SK-N-SH treated with all-trans-retinoic acid at 6 μM for 48 hours (cell line): ENCODE data around the gene CACHD1.

Experiments used
- ATAC-seq: fragments of 200-7000 bp; cut with Tn5 transposase; 3 replicates; pipeline ENCODE4 v1.9.1; 2020; ENCODE audit warnings: mild to moderate bottlenecking, moderate library complexity
- ARNTL ChIP-seq: fragments of 450-650 bp; formaldehyde crosslinking; IDR thresholded peaks from 2 replicates; pipeline ENCODE4 v1.5.0; 2020; ENCODE audit warnings: low read depth, mild to moderate bottlenecking, moderate library complexity, borderline replicate concordance
- BACH2 ChIP-seq: fragments of 250-450 bp; sonication (Bioruptor Pico); IDR thresholded peaks from 2 replicates; pipeline ENCODE4 v1.9.0; 2021; ENCODE audit warnings: mild to moderate bottlenecking, borderline replicate concordance
- CSDC2 ChIP-seq: fragments of 250-450 bp; sonication (Bioruptor Pico); IDR thresholded peaks from 2 replicates; pipeline ENCODE4 v1.5.0; 2020; ENCODE audit warnings: mild to moderate bottlenecking, moderate library complexity
- ESRRG ChIP-seq: fragments of 250-450 bp; sonication (Bioruptor Pico); IDR thresholded peaks from 2 replicates; pipeline ENCODE4 v1.6.1; 2021; ENCODE audit warnings: mild to moderate bottlenecking
- OSR1 ChIP-seq: fragments of 250-450 bp; sonication (Bioruptor Pico); IDR thresholded peaks from 2 replicates; pipeline ENCODE4 v1.8.0; 2022; ENCODE audit warnings: moderate library complexity, mild to moderate bottlenecking, inconsistent platforms
- PPARA ChIP-seq: fragments of 250-450 bp; sonication (Bioruptor Pico); IDR thresholded peaks from 2 replicates; pipeline ENCODE4 v1.5.0; 2020; ENCODE audit warnings: mild to moderate bottlenecking, borderline replicate concordance
- RARB ChIP-seq: fragments of 250-450 bp; sonication (Bioruptor Pico); IDR thresholded peaks from 2 replicates; pipeline ENCODE4 v1.8.0; 2021; ENCODE audit warnings: mild to moderate bottlenecking, moderate library complexity
- SNAI2 ChIP-seq: fragments of 250-450 bp; sonication (Bioruptor Pico); IDR thresholded peaks from 2 replicates; pipeline ENCODE4 v1.5.0; 2020; ENCODE audit warnings: mild to moderate bottlenecking, moderate library complexity
- TCF4 ChIP-seq: fragments of 250-450 bp; sonication (Bioruptor Pico); IDR thresholded peaks from 2 replicates; pipeline ENCODE4 v1.8.0; 2021; ENCODE audit warnings: mild to moderate bottlenecking, moderate library complexity, borderline replicate concordance
- TOX ChIP-seq: fragments of 250-450 bp; sonication (Bioruptor Pico); IDR thresholded peaks from 2 replicates; pipeline ENCODE4 v1.8.0; 2021; ENCODE audit warnings: mild to moderate bottlenecking, moderate library complexity, borderline replicate concordance
- ZC3H10 ChIP-seq: fragments of 250-450 bp; sonication (Bioruptor Pico); IDR thresholded peaks from 2 replicates; pipeline ENCODE4 v1.5.1; 2021; ENCODE audit warnings: mild to moderate bottlenecking, moderate library complexity
- ZFP30 ChIP-seq: fragments of 450-650 bp; formaldehyde crosslinking; IDR thresholded peaks from 2 replicates; pipeline ENCODE4 v1.5.0; 2022; ENCODE audit warnings: mild to moderate bottlenecking, moderate library complexity
- ZNF565 ChIP-seq: fragments of 450-650 bp; formaldehyde crosslinking; conservative IDR thresholded peaks from 2 replicates; pipeline ENCODE4 v1.5.0; 2020; ENCODE audit warnings: low read depth, mild to moderate bottlenecking, moderate library complexity
- ZNF70 ChIP-seq: fragments of 450-650 bp; formaldehyde crosslinking; IDR thresholded peaks from 2 replicates; pipeline ENCODE4 v1.5.0; 2020; ENCODE audit warnings: mild to moderate bottlenecking, moderate library complexity
- ZNF8 ChIP-seq: fragments of 450-650 bp; formaldehyde crosslinking; IDR thresholded peaks from 2 replicates; pipeline ENCODE4 v1.5.0; 2020; ENCODE audit warnings: mild to moderate bottlenecking, moderate library complexity
- TF ChIP-seq, protein P1 (sequence below): fragments of 250-450 bp; sonication (Bioruptor Pico); IDR thresholded peaks from 2 replicates; pipeline ENCODE4 v1.5.0; 2020; ENCODE audit warnings: mild to moderate bottlenecking, moderate library complexity
- TF ChIP-seq, protein P2 (sequence below): fragments of 250-450 bp; sonication (Bioruptor Pico); IDR thresholded peaks from 2 replicates; pipeline ENCODE4 v1.5.1; 2020; ENCODE audit warnings: low read depth, mild to moderate bottlenecking, moderate library complexity
- TF ChIP-seq, protein P3 (sequence below): fragments of 250-450 bp; sonication (Bioruptor Pico); IDR thresholded peaks from 2 replicates; pipeline ENCODE4 v1.8.0; 2020; ENCODE audit warnings: mild to moderate bottlenecking, moderate library complexity, borderline replicate concordance
- TF ChIP-seq, protein P4 (sequence below): fragments of 250-450 bp; sonication (Bioruptor Pico); IDR thresholded peaks from 2 replicates; pipeline ENCODE4 v1.5.1; 2021; ENCODE audit warnings: mild to moderate bottlenecking, moderate library complexity

Gene CACHD1

DNA sequence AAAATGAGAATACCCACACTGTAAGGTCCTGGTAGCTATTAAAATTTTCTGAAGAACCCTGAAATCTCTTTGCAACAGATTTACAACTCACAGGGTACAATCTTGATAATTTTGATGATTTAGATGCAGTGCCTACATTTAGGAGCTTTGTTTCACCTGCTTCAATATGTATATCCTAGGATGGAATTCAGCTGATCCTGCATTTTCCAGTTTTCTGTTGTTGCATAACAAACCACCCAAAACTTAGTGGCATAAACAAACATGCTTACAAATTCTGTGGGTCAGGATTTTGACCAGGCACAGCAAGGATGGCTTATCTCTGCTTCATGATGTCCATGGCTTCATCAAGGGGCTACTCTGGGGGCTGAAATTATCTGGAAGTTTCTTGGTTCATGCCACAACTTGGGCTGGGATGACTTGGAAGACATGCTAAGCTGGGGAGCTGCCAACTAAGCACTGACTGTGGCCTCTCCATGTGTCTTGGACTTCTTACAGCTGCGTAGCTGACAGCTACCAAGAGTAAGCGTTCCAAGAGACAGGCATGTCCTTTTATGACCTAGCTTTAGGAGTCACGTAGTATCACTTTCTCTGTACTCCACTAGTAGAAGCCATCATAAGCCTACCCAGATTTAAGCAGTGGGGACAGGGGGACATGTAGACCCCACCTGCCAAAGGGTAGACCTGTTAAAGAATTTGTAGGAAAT is 108.5 kb downstream of the CACHD1 start (continued):
- TF ChIP-seq, protein P1, sequence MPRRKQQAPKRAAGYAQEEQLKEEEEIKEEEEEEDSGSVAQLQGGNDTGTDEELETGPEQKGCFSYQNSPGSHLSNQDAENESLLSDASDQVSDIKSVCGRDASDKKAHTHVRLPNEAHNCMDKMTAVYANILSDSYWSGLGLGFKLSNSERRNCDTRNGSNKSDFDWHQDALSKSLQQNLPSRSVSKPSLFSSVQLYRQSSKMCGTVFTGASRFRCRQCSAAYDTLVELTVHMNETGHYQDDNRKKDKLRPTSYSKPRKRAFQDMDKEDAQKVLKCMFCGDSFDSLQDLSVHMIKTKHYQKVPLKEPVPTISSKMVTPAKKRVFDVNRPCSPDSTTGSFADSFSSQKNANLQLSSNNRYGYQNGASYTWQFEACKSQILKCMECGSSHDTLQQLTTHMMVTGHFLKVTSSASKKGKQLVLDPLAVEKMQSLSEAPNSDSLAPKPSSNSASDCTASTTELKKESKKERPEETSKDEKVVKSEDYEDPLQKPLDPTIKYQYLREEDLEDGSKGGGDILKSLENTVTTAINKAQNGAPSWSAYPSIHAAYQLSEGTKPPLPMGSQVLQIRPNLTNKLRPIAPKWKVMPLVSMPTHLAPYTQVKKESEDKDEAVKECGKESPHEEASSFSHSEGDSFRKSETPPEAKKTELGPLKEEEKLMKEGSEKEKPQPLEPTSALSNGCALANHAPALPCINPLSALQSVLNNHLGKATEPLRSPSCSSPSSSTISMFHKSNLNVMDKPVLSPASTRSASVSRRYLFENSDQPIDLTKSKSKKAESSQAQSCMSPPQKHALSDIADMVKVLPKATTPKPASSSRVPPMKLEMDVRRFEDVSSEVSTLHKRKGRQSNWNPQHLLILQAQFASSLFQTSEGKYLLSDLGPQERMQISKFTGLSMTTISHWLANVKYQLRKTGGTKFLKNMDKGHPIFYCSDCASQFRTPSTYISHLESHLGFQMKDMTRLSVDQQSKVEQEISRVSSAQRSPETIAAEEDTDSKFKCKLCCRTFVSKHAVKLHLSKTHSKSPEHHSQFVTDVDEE = no peak
- no peak for TF ChIP-seq ZNF565 (CRISPR knock-in tag)
- TF ChIP-seq TCF4 = no peak
- TF ChIP-seq ZNF8 = no peak
- TF ChIP-seq, protein P2, sequence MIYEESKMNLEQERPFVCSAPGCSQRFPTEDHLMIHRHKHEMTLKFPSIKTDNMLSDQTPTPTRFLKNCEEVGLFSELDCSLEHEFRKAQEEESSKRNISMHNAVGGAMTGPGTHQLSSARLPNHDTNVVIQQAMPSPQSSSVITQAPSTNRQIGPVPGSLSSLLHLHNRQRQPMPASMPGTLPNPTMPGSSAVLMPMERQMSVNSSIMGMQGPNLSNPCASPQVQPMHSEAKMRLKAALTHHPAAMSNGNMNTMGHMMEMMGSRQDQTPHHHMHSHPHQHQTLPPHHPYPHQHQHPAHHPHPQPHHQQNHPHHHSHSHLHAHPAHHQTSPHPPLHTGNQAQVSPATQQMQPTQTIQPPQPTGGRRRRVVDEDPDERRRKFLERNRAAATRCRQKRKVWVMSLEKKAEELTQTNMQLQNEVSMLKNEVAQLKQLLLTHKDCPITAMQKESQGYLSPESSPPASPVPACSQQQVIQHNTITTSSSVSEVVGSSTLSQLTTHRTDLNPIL (CRISPR knock-in tag) = no peak
- TF ChIP-seq PPARA (CRISPR knock-in tag) = no peak
- no peak for TF ChIP-seq ZC3H10 (CRISPR knock-in tag)
- TF ChIP-seq ARNTL (CRISPR knock-in tag) = no peak
- TF ChIP-seq, all 23 proteins: peak for 0

DNA sequence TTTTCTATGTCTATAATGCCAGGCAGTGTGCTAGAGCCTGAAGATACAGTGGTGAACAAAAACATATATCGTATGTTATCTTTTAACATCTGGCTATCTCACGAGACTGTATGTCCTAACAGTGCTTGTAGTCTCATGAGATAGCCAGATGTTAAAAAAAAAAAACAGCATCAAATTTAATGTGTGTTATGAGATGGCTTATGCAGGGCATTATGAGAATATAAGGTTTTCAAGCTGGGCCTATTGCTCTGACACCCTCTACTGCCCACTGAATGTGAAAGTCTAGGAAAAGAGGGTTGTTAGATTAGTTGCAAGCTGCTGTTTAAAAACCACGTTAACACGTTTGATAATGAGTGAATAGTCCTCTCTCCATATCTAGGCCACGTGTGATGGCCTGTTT is 109.8 kb downstream of the CACHD1 start:
- no peak for TF ChIP-seq OSR1 (CRISPR knock-in tag)
- TF ChIP-seq BACH2 (CRISPR knock-in tag) = no peak
- TF ChIP-seq ESRRG (CRISPR knock-in tag) = no peak
- no peak for TF ChIP-seq ZNF70
- TF ChIP-seq ZC3H10 (CRISPR knock-in tag) = no peak
- TF ChIP-seq, protein P1 = no peak
- TF ChIP-seq, protein P3, sequence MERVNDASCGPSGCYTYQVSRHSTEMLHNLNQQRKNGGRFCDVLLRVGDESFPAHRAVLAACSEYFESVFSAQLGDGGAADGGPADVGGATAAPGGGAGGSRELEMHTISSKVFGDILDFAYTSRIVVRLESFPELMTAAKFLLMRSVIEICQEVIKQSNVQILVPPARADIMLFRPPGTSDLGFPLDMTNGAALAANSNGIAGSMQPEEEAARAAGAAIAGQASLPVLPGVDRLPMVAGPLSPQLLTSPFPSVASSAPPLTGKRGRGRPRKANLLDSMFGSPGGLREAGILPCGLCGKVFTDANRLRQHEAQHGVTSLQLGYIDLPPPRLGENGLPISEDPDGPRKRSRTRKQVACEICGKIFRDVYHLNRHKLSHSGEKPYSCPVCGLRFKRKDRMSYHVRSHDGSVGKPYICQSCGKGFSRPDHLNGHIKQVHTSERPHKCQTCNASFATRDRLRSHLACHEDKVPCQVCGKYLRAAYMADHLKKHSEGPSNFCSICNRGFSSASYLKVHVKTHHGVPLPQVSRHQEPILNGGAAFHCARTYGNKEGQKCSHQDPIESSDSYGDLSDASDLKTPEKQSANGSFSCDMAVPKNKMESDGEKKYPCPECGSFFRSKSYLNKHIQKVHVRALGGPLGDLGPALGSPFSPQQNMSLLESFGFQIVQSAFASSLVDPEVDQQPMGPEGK (CRISPR knock-in tag) = no peak
- no peak for TF ChIP-seq PPARA (CRISPR knock-in tag)
- no peak for TF ChIP-seq SNAI2 (CRISPR knock-in tag)
- TF ChIP-seq TOX (CRISPR knock-in tag) = no peak
- TF ChIP-seq ZFP30 (CRISPR knock-in tag) = no peak
- TF ChIP-seq RARB (CRISPR knock-in tag) = no peak
- TF ChIP-seq TCF4 = no peak
- no peak for TF ChIP-seq CSDC2 (CRISPR knock-in tag)
- TF ChIP-seq, protein P4, sequence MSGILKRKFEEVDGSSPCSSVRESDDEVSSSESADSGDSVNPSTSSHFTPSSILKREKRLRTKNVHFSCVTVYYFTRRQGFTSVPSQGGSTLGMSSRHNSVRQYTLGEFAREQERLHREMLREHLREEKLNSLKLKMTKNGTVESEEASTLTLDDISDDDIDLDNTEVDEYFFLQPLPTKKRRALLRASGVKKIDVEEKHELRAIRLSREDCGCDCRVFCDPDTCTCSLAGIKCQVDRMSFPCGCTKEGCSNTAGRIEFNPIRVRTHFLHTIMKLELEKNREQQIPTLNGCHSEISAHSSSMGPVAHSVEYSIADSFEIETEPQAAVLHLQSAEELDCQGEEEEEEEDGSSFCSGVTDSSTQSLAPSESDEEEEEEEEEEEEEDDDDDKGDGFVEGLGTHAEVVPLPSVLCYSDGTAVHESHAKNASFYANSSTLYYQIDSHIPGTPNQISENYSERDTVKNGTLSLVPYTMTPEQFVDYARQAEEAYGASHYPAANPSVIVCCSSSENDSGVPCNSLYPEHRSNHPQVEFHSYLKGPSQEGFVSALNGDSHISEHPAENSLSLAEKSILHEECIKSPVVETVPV (CRISPR knock-in tag) = no peak
- no peak for ATAC-seq
